Thyroid gland (tissue), 4 donors: ENCODE results near the gene TNFRSF11A.

Experiments used
- POLR2A ChIP-seq, 2 donors: fragments of 450-650 bp; IDR thresholded peaks; one replicate each; pipeline ENCODE4 v1.6.1; 2017; ENCODE audit warnings: antibody characterized with exemption in 2 of 2, mild to moderate bottlenecking in 2 of 2, moderate library complexity in 1 of 2
- TF ChIP-seq, protein P1 (sequence below), 6 experiments: fragments of 200-600 bp in 3 of 6; fragments of 450-650 bp in 3 of 6; sonication (generic) in 3 of 6; IDR thresholded peaks; one replicate each; pipeline ENCODE4 v1.5.1; 2016 to 2019; ENCODE audit warnings: antibody characterized with exemption in 6 of 6, mild to moderate bottlenecking in 2 of 6, inconsistent platforms in 1 of 6, moderate library complexity in 1 of 6

DNA sequence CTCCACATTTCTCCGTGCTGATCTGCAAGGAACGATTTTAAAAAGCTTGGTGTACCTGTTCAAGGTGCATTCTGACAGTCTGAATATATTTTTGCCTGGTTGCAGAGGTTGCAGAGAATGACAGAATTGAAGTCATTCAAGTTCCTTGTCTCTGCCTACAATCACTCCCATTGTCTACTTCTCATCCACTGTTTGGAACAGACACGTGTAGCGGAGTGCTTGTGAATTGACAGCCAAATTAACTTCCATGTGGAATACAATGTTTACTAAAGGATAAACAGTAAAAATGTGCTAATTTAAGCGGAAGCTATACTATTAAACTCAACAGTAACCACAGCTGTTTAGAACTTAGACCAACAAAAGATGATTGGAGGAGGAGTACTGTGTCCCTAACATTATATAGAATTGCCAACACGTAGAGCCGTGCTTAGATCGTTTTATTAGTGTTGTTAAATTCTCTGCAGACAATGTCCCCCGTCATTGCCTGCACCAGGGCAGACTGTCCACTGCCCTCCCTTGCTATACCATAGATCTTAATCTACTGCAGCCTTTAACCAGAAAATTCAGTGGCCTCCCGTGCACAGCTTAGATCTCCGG is 110.4 kb downstream of the TNFRSF11A start:
- TF ChIP-seq, protein P1, sequence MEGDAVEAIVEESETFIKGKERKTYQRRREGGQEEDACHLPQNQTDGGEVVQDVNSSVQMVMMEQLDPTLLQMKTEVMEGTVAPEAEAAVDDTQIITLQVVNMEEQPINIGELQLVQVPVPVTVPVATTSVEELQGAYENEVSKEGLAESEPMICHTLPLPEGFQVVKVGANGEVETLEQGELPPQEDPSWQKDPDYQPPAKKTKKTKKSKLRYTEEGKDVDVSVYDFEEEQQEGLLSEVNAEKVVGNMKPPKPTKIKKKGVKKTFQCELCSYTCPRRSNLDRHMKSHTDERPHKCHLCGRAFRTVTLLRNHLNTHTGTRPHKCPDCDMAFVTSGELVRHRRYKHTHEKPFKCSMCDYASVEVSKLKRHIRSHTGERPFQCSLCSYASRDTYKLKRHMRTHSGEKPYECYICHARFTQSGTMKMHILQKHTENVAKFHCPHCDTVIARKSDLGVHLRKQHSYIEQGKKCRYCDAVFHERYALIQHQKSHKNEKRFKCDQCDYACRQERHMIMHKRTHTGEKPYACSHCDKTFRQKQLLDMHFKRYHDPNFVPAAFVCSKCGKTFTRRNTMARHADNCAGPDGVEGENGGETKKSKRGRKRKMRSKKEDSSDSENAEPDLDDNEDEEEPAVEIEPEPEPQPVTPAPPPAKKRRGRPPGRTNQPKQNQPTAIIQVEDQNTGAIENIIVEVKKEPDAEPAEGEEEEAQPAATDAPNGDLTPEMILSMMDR (IDR thresholded peaks at IDR 0.05) = no peak
- no peak for TF ChIP-seq POLR2A (IDR thresholded peaks at IDR 0.05)
